ENCODE data around the gene SELENOP.

The SELENOP gene

GRCh38 chr5:42798284-42799240 lies 13.1 kb downstream of the SELENOP start:
- DNase-seq (ENCODE audit: low spot score) = no peak

- DNase-seq (ENCODE audit: low spot score) = no peak
Observed at GRCh38 chr5:42791151-42791550, 20.5 kb downstream of the SELENOP start.

GRCh38 chr5:42787845-42788244 lies 23.8 kb downstream of the SELENOP start:
- no peak for DNase-seq (ENCODE audit: low spot score)

GRCh38 chr5:42787073-42787472 lies 24.6 kb downstream of the SELENOP start:
- DNase-seq (ENCODE audit: low spot score) = no peak

- DNase-seq (ENCODE audit: low spot score) = no peak
Observed at GRCh38 chr5:42785756-42786155, 25.9 kb downstream of the SELENOP start.

GRCh38 chr5:42784132-42784531 lies 27.6 kb downstream of the SELENOP start:
- no peak for DNase-seq (ENCODE audit: low spot score)

- no peak for DNase-seq (ENCODE audit: low spot score)
Observed at GRCh38 chr5:42781584-42781983, 30.1 kb downstream of the SELENOP start.

- DNase-seq (ENCODE audit: low spot score) = no peak
Observed at GRCh38 chr5:42779083-42779482, 32.6 kb downstream of the SELENOP start.

- DNase-seq (ENCODE audit: low spot score) = no peak
Observed at GRCh38 chr5:42772265-42772993, 39.3 kb downstream of the SELENOP start.

- DNase-seq (ENCODE audit: low spot score) = no peak
Observed at GRCh38 chr5:42770003-42770402, 41.7 kb downstream of the SELENOP start.

GRCh38 chr5:42768106-42768504 lies 43.6 kb downstream of the SELENOP start:
- no peak for DNase-seq (ENCODE audit: low spot score)

GRCh38 chr5:42767491-42768105 lies 44.1 kb downstream of the SELENOP start:
- peak; percentile 31 for DNase-seq (ENCODE audit: low spot score)

- DNase-seq (ENCODE audit: low spot score) = no peak
Observed at GRCh38 chr5:42761791-42762190, 49.9 kb downstream of the SELENOP start.

GRCh38 chr5:42760426-42760825 lies 51.3 kb downstream of the SELENOP start:
- no peak for DNase-seq (ENCODE audit: low spot score)

- DNase-seq (ENCODE audit: low spot score) = no peak
Observed at GRCh38 chr5:42759456-42759855, 52.2 kb downstream of the SELENOP start.

- DNase-seq (ENCODE audit: low spot score) = peak; percentile 64
Observed at GRCh38 chr5:42756606-42757601, 54.8 kb downstream of the SELENOP start, which contains the start of gene CCDC152. CCDC152 (plus strand) TSS chr5:42756818; CDS start chr5:42759122, 2,304 bp downstream.

GRCh38 chr5:42753099-42753498 lies 58.6 kb downstream of the SELENOP start:
- no peak for DNase-seq (ENCODE audit: low spot score)

- DNase-seq (ENCODE audit: low spot score) = no peak
Observed at GRCh38 chr5:42751044-42751443, 60.6 kb downstream of the SELENOP start.

GRCh38 chr5:42750507-42750906 lies 61.2 kb downstream of the SELENOP start:
- DNase-seq (ENCODE audit: low spot score) = no peak

Data from iPS-NIHi11 (cell line).